Measurements from ENCODE around the gene KRT85. TPM values are rescaled to one million over a fixed set of nuclear protein-coding genes. Genes with fewer than 3 reads are reported as not detected.

Gene KRT85
- total RNA-seq, 4 donors from 2014 or later = not detected

DNA sequence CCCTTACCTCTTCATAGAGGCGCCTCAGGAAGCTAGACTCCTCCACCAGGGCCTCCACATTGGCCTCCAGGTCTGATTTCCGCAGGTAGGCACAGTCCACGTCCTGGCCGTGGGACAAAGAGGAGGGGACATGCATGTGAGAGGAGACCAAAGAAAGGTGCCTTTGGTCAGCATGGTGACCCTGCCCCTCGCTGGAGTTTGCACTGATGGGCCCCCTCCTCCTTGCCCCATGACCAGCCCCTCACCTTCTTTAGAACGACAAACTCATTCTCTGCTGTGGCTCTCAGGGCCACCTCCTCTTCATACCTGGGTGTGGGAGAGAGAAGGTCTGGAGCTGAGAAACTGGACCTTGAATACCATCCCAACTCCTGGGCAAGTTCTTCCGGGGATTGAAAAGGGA is 3.2 kb downstream of the KRT85 start:
- 50 to 81% methylated on average over 1 to 6 of the region's 7 CpGs for WGBS, 2 donors
- H3K27ac ChIP-seq = no peak overlapping the region
- peaks cover 0 to 20% (median 0%) of the 10 kb centered on the region in 4 donors for H3K27me3 ChIP-seq
- peaks cover 0 to 14% (median 0%) of the 10 kb centered on the region in 3 donors for H3K4me1 ChIP-seq
- DNase-seq = no peak
- no peaks in the 10 kb centered on the region for H3K9me3 ChIP-seq
- intact Hi-C loops (cut with DNase I) = no loop called here
- TF ChIP-seq POLR2A (IDR thresholded peaks at IDR 0.05) (no peak), CTCF (IDR thresholded peaks at IDR 0.05) (no peak)
- no peak overlapping the region for H3K4me3 ChIP-seq
- H3K36me3 ChIP-seq = no peaks in the 10 kb centered on the region

DNA sequence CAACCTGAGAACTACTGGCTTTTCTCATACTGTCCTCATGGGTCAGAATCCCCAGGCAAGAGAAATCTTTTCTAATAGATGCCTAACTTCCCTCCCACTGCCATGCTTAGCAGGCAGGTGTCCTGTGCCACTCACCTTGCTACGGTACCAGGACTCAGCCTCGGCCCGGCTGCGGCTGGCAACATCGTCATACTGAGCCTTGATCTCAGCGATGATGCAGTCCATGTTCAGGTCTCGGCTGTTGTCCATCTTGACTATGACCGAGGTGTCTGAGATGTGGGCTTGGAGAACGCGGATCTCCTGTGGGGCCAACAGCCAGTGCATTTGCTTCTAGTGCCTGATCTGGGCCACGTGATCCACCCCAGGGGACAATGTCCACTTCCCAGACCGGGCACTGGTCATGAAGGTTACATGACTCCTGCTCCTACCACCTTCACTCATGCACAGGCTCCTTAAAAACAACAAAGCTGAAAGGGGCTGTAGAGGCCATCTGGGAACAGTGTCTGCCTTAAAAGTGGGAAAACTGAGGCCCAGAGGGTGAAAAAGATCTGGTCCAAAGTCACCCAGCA is 4.1 kb downstream of the KRT85 start:
- Histone ChIP-seq H3K36me3 (no peaks in the 10 kb centered on the region), H3K27me3 (peaks cover 0 to 29% (median 0%) of the 10 kb centered on the region in 4 donors), H3K4me1 (peaks cover 0 to 14% (median 0%) of the 10 kb centered on the region in 3 donors), H3K27ac (no peak overlapping the region), H3K9me3 (no peaks in the 10 kb centered on the region), H3K4me3 (no peak overlapping the region)
- DNase-seq = no peak
- 93 to 98% methylated on average over 5 to 9 of the region's 12 CpGs for WGBS, 2 donors
- TF ChIP-seq CTCF (IDR thresholded peaks at IDR 0.05) (no peak), POLR2A (IDR thresholded peaks at IDR 0.05) (no peak)
- intact Hi-C loops (cut with DNase I) = no loop called here

GRCh38 chr12:52362118-52362726 is 5.1 kb downstream of the KRT85 start:
- Histone ChIP-seq H3K9me3 (no peaks in the 10 kb centered on the region), H3K4me3 (no peak overlapping the region), H3K4me1 (peaks cover 0 to 14% (median 0%) of the 10 kb centered on the region in 3 donors), H3K36me3 (no peaks in the 10 kb centered on the region), H3K27me3 (peaks cover 0 to 27% (median 0%) of the 10 kb centered on the region in 4 donors), H3K27ac (no peak overlapping the region)
- TF ChIP-seq CTCF (IDR thresholded peaks at IDR 0.05) = peak in 2 of 6 experiments; percentile 21 to 44
- no peak for TF ChIP-seq POLR2A (IDR thresholded peaks at IDR 0.05)
- 54 to 82% methylated on average over 4 to 6 of the region's 11 CpGs for WGBS, 2 donors
- DNase-seq = no peak
- intact Hi-C loops (cut with DNase I) = no loop called here

DNA sequence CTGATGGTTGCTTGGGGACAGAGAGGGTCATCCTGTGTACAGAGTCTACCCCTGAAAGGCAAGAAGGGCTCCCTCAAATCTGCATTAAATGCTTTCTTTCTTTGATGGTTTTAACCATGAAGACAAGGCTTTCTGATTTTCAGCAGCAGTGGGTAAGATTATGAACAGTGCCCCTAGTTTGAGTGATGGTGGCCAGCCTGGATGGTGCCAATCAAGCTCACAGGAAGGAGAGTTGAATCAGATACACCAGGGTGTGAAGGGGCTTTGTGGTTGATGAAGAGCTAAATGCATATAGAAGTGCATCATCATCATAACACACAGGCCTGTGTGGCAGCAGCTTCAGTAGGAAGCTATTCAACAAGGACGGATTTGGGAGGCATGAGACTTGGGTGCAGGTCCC is 5.7 kb downstream of the KRT85 start:
- TF ChIP-seq CTCF (IDR thresholded peaks at IDR 0.05) (no peak), POLR2A (IDR thresholded peaks at IDR 0.05) (no peak)
- H3K36me3 ChIP-seq = no peaks in the 10 kb centered on the region
- H3K27me3 ChIP-seq = peaks cover 0 to 32% (median 0%) of the 10 kb centered on the region in 4 donors
- H3K4me1 ChIP-seq = peaks cover 0 to 14% (median 0%) of the 10 kb centered on the region in 3 donors
- WGBS, 2 donors = 92 to 93% methylated on average over 1 of the region's 1 CpG
- H3K9me3 ChIP-seq = no peaks in the 10 kb centered on the region
- DNase-seq = no peak
- no peak overlapping the region for H3K4me3 ChIP-seq
- intact Hi-C loops (cut with DNase I) = no loop called here
- no peak overlapping the region for H3K27ac ChIP-seq

DNA sequence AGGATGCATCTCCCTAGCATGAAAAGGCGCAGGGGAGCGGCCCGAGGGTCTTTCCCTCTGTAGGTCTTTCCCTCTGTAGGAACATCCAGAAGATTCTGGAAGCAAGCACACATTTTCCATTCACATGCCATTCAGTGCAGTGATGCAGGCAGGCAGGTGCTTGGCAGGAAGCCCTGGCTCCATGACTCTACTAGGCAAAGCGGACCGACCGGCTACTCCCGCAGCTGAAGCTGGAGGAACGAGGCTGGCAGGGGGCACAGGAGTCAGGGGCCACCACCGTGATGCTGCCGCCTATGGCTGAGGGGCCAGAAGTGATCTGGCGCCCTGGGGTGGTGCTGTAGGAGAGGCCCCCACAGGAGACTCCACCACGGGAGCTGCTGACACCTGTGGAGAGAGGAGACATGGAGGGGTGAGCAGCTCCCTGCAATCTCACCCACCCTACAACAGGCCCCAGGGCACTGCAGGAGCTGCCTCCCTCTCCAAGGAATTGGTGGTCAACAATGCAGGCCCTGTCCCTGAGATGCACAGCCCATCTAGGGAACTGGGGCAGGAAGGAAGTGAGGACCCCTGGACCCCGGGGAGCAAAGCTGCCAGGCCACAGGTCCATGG is 6.5 kb downstream of the KRT85 start:
- peaks cover 0 to 14% (median 0%) of the 10 kb centered on the region in 3 donors for H3K4me1 ChIP-seq
- 54 to 55% methylated on average over 5 to 10 of the region's 13 CpGs for WGBS, 2 donors
- TF ChIP-seq POLR2A (IDR thresholded peaks at IDR 0.05) (no peak), CTCF (IDR thresholded peaks at IDR 0.05) (no peak)
- DNase-seq = no peak
- no peak overlapping the region for H3K27ac ChIP-seq
- H3K36me3 ChIP-seq = no peaks in the 10 kb centered on the region
- intact Hi-C loops (cut with DNase I) = no loop called here
- H3K9me3 ChIP-seq = no peaks in the 10 kb centered on the region
- peaks cover 0 to 40% (median 0%) of the 10 kb centered on the region in 4 donors for H3K27me3 ChIP-seq
- H3K4me3 ChIP-seq = no peak overlapping the region

All from esophagus squamous epithelium (tissue), 5 donors.